PC-9 (cell line): ENCODE measurements around the gene SHC2. TPM values are rescaled to one million over a fixed set of nuclear protein-coding genes. Genes with fewer than 3 reads are reported as not detected.

Experiments used
- BruUV-seq: library from RNA; stranded (reverse); fragments of 400-500 nt; replicated peaks from 2 replicates; lab custom pipeline; 2021; lab: Mats Ljungman, UMichigan
- CTCF ChIA-PET: fragments of 300-600 bp; sonication (Branson Sonifier 250); formaldehyde crosslinking; loops from one replicate; lab custom pipeline; 2022; ENCODE audit warnings: antibody characterized with exemption; lab: Charles Lee
- POLR2A ChIA-PET: fragments of 300-600 bp; sonication (Branson Sonifier 250); formaldehyde crosslinking; loops from one replicate; lab custom pipeline; 2022; ENCODE audit warnings: antibody characterized with exemption; ENCODE audit not compliant: unreplicated experiment; lab: Charles Lee
- DNase-seq, 2 experiments: peaks; one replicate each; pipeline versions ENCODE4 v3.0.0 to v3.0.0-alpha.2; 2015 to 2022; ENCODE audit warnings: mixed read lengths in 1 of 2
- H2AFZ ChIP-seq: fragments of 200-600 bp; sonication (generic); 2 replicates; pipeline ENCODE4 v1.8.1; 2017; ENCODE audit warnings: antibody characterized with exemption
- H3F3A ChIP-seq: fragments of 200-600 bp; sonication (generic); 2 replicates; pipeline ENCODE4 v1.8.1; 2017; ENCODE audit warnings: antibody characterized with exemption, mild to moderate bottlenecking, low read depth; ENCODE audit not compliant: insufficient read depth
- H3K27ac ChIP-seq: fragments of 200-600 bp; sonication (generic); 2 replicates; pipeline ENCODE4 v1.6.1; 2016; ENCODE audit warnings: mixed run types
- H3K27me3 ChIP-seq: fragments of 200-600 bp; sonication (generic); 2 replicates; pipeline ENCODE4 v1.6.1; 2016; ENCODE audit warnings: low read depth, mixed run types; ENCODE audit not compliant: insufficient read depth
- H3K36me3 ChIP-seq: fragments of 200-600 bp; sonication (generic); 2 replicates; pipeline ENCODE4 v1.6.1; 2016; ENCODE audit warnings: low read depth, mixed run types
- H3K4me1 ChIP-seq: fragments of 200-600 bp; sonication (generic); replicated peaks from 2 replicates; pipeline ENCODE4 v1.6.1; 2016; ENCODE audit warnings: mixed run types; ENCODE audit not compliant: insufficient read depth
- H3K4me2 ChIP-seq: fragments of 200-600 bp; sonication (generic); 2 replicates; pipeline ENCODE4 v1.6.1; 2017; ENCODE audit warnings: mixed run types
- H3K4me3 ChIP-seq: fragments of 200-600 bp; sonication (generic); 2 replicates; pipeline ENCODE4 v1.6.1; 2016; ENCODE audit warnings: mixed run types
- H3K79me2 ChIP-seq: fragments of 200-600 bp; sonication (generic); 2 replicates; pipeline ENCODE4 v1.6.1; 2017; ENCODE audit warnings: low read depth, mixed run types
- H3K9me2 ChIP-seq: fragments of 200-600 bp; sonication (generic); 2 replicates; pipeline ENCODE4 v1.8.1; 2017; ENCODE audit warnings: mild to moderate bottlenecking; ENCODE audit not compliant: insufficient read depth
- H3K9me3 ChIP-seq: fragments of 200-600 bp; sonication (generic); 2 replicates; pipeline ENCODE4 v1.8.1; 2016; ENCODE audit warnings: low read depth; ENCODE audit not compliant: insufficient read depth
- H4K20me1 ChIP-seq: fragments of 200-600 bp; sonication (generic); 2 replicates; pipeline ENCODE4 v1.8.1; 2017; ENCODE audit not compliant: insufficient read depth
- EZH2 ChIP-seq: fragments of 200-600 bp; sonication (generic); IDR thresholded peaks from 2 replicates; pipeline ENCODE4 v1.8.0; 2017; ENCODE audit warnings: antibody characterized with exemption, low read depth
- intact Hi-C: fragments of 100-400 bp; cut with micrococcal nuclease; formaldehyde crosslinking; loops from one replicate; pipeline ENCODE4 v1.10.0; 2022; ENCODE audit not compliant: unreplicated experiment
- total RNA-seq: library from RNA; stranded (reverse); gene quantifications from 2 replicates; pipeline ENCODE4 v1.2.3, GENCODE V29; 2021
- TF ChIP-seq, protein P1 (sequence below): fragments of 200-600 bp; sonication (generic); conservative IDR thresholded peaks from 2 replicates; pipeline ENCODE4 v1.6.1; 2017; ENCODE audit warnings: mixed run types, antibody characterized with exemption, mild to moderate bottlenecking, moderate library complexity

The SHC2 gene
- total RNA-seq, 1 experiment from 2014 or later, result 0.70 TPM

DNA sequence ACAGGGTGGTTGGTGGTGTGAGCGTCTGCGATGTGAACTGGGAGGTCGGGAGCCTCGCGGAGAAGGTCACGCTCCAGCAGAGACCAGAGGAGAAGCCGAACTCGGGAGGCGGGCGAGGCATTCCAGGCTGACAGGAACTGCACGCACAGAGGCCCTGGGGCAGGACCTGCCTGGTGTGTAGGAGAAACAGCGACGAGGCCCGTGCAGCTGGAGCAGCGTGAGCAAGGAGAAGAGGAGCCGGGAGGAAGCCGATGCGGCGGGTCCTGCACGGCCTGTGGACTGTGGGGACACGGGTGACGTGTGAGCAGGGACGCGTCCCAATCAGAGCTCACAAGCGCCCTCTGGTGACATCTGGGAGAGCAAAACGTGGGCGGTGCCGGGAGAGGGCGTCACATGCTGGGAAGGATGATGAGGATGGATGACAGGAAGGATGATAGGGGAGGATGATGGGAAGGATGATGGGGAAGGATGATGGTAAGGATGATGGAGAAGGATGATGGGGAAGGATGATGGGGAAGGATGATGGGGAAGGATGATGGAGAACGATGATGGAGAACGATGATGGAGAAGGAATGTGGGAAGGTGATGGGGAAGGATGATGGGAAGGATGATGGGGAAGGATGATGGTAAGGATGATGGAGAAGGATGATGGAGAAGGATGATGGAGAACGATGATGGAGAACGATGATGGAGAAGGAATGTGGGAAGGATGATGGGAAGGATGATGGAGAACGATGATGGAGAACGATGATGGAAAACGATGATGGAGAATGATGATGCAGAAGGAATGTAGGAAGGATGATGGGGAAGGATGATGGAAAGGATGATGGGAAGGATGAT, 19.4 kb upstream of the SHC2 start:
- H3K4me3 ChIP-seq, result no peak overlapping the region
- CTCF ChIA-PET, result no interaction called here
- POLR2A ChIA-PET, result interaction anchor here (0.7 to 1.0 kb wide), 2 partner anchors 42 to 75 kb away, joined by 4 to 11 read pairs; no protein-coding TSS in a partner anchor
- H3F3A ChIP-seq, result peaks cover 11% of the 10 kb centered on the region; the same call in 1 of the 2 replicates
- intact Hi-C loops, result no loop called here
- TF ChIP-seq, protein P1, sequence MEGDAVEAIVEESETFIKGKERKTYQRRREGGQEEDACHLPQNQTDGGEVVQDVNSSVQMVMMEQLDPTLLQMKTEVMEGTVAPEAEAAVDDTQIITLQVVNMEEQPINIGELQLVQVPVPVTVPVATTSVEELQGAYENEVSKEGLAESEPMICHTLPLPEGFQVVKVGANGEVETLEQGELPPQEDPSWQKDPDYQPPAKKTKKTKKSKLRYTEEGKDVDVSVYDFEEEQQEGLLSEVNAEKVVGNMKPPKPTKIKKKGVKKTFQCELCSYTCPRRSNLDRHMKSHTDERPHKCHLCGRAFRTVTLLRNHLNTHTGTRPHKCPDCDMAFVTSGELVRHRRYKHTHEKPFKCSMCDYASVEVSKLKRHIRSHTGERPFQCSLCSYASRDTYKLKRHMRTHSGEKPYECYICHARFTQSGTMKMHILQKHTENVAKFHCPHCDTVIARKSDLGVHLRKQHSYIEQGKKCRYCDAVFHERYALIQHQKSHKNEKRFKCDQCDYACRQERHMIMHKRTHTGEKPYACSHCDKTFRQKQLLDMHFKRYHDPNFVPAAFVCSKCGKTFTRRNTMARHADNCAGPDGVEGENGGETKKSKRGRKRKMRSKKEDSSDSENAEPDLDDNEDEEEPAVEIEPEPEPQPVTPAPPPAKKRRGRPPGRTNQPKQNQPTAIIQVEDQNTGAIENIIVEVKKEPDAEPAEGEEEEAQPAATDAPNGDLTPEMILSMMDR, result peak; percentile 28; the same call in 1 of the 2 replicates
- no peak for TF ChIP-seq EZH2
- no peaks in the 10 kb centered on the region for H3K4me1 ChIP-seq
- H3K79me2 ChIP-seq, result no peaks in the 10 kb centered on the region
- H3K9me2 ChIP-seq, result no peaks in the 10 kb centered on the region
- H4K20me1 ChIP-seq, result no peaks in the 10 kb centered on the region
- BruUV-seq, result no TSS peak
- no peak overlapping the region for H3K27ac ChIP-seq
- no peaks in the 10 kb centered on the region for H3K9me3 ChIP-seq
- H2AFZ ChIP-seq, result no peak overlapping the region
- no peaks in the 10 kb centered on the region for H3K36me3 ChIP-seq
- H3K4me2 ChIP-seq, result no peak overlapping the region
- peak in 1 of 2 experiments; percentile 41 for DNase-seq
- H3K27me3 ChIP-seq, result no peaks in the 10 kb centered on the region

DNA sequence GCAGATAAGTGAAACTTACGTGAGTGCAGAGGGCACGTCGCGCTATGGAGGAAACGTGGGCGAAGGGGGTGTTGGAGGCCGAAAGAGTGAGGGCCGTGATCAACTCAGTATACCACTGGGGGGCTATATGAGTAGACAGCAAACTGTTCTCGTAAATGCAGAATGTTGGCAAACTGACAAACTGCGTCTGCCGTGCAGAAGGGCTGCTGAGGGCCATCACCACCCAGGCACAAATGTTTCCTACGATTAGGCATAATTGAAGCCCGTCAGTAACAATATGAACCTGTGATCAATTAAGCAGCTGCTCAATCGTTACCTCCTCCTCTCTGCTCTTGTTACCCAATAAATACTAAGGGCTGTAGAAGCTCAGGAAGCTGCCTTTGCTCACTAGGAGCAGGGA, 18.1 kb upstream of the SHC2 start:
- H2AFZ ChIP-seq, result no peak overlapping the region
- intact Hi-C loops, result no loop called here
- DNase-seq, result no peak
- no peaks in the 10 kb centered on the region for H3K9me3 ChIP-seq
- no peaks in the 10 kb centered on the region for H3K9me2 ChIP-seq
- no peaks in the 10 kb centered on the region for H3K36me3 ChIP-seq
- ChIA-PET CTCF (interaction anchor here (0.7 kb wide), 1 partner anchor 255 kb away, joined by 5 read pairs; no protein-coding TSS in a partner anchor), POLR2A (no interaction called here)
- no peaks in the 10 kb centered on the region for H3K79me2 ChIP-seq
- peaks cover 11% of the 10 kb centered on the region; the same call in 1 of the 2 replicates for H3F3A ChIP-seq
- no peaks in the 10 kb centered on the region for H3K27me3 ChIP-seq
- no peaks in the 10 kb centered on the region for H4K20me1 ChIP-seq
- no peak overlapping the region for H3K27ac ChIP-seq
- no peak overlapping the region for H3K4me2 ChIP-seq
- BruUV-seq, result no TSS peak
- no peak overlapping the region for H3K4me3 ChIP-seq
- no peak for TF ChIP-seq EZH2
- TF ChIP-seq, protein P1, result no peak
- H3K4me1 ChIP-seq, result no peaks in the 10 kb centered on the region

DNA sequence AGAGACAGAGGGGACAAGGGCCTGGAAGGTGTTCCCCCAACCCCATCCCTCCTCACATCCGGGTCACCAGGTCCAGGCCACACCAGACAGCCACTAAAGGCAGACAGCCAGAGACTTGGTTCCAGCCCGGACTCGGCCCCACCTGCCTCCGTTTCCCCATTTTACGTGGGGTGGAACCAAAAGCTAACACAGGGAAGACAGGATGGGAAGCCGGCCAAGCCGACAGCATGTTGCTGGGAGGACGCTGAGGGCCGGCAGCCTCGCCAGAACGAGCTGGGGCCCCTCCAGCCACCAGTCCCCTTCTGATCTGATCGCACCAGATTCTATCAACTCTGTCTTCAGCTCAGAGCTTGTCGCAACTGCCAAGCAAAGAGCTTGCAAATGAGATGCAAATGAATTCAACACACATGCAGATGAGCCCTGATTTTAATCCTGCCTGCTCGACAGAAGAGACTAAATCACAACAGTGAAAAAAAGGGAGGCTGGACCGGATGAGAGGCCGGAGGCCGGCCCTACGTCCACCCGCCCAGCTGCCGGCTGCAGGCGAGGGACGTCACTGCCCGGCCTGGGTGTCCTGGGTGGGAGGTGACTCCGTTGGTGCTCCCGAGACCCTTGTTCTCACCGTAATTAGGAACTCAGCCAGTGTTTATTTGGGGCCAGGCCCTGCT, 17.5 kb upstream of the SHC2 start:
- intact Hi-C loops, result no loop called here
- H3K27ac ChIP-seq, result no peak overlapping the region

More for the DNA sequence above, 17.5 kb upstream of the SHC2 start:
- BruUV-seq, result no TSS peak
- no peak overlapping the region for H3K4me2 ChIP-seq
- no peak for DNase-seq
- H3K9me2 ChIP-seq, result no peaks in the 10 kb centered on the region
- POLR2A ChIA-PET, result no interaction called here
- no peaks in the 10 kb centered on the region for H3K36me3 ChIP-seq
- no peaks in the 10 kb centered on the region for H3K27me3 ChIP-seq
- CTCF ChIA-PET, result no interaction called here
- no peaks in the 10 kb centered on the region for H3K4me1 ChIP-seq
- H3K79me2 ChIP-seq, result no peaks in the 10 kb centered on the region
- no peak overlapping the region for H2AFZ ChIP-seq
- no peaks in the 10 kb centered on the region for H4K20me1 ChIP-seq
- H3F3A ChIP-seq, result peaks cover 11% of the 10 kb centered on the region; the same call in 1 of the 2 replicates
- TF ChIP-seq EZH2, result no peak
- TF ChIP-seq, protein P1, result no peak
- H3K4me3 ChIP-seq, result no peak overlapping the region
- H3K9me3 ChIP-seq, result no peaks in the 10 kb centered on the region
